ENCODE measurements around the gene SNIP1. TPM values are rescaled to one million over a fixed set of nuclear protein-coding genes. Genes with fewer than 3 reads are reported as not detected.

The SNIP1 gene
- total and polyA plus RNA-seq, 10 of the 15 experiments (the other 5 are each of a cell fraction or from before 2014, with no cell fraction given) = 2.7 to 22.4 (median 10.1) TPM

- TF ChIP-seq BCL3 (IDR thresholded peaks at IDR 0.05; ENCODE audit: borderline replicate concordance, insufficient read depth, low read depth, low read length, poor library complexity, severe bottlenecking) = no peak
These were observed 58.2 kb downstream of the SNIP1 start (continued) for GRCh38 chr1:37495875-37496274.

GRCh38 chr1:37493336-37494098 is 60.6 kb downstream of the SNIP1 start:
- Histone ChIP-seq H3K4me2 (ENCODE audit: control insufficient read depth, insufficient read depth) (no peak overlapping the region), H3K36me3 (ENCODE audit: control insufficient read depth in 2 of 2, insufficient read depth in 2 of 2, low read length in 1 of 2) (peaks cover 4 to 10% of the 10 kb centered on the region in 2 experiments; a peak in 3 of 4 replicates), H3K27me3 (replicated peaks in 1 of 2; ENCODE audit: control insufficient read depth in 2 of 2, insufficient read depth in 2 of 2, low read length in 1 of 2) (no peaks in the 10 kb centered on the region), H3K4me3 (no peak overlapping the region), H4K20me1 (ENCODE audit: control insufficient read depth, insufficient read depth) (no peaks in the 10 kb centered on the region), H3K9me3 (replicated peaks; ENCODE audit: control insufficient read depth, insufficient read depth, low read length) (no peaks in the 10 kb centered on the region), H3K4me1 (ENCODE audit: control insufficient read depth, insufficient read depth, low read length) (no peaks in the 10 kb centered on the region), H3K27ac (ENCODE audit: control insufficient read depth, insufficient read depth) (no peak overlapping the region), H2AFZ (ENCODE audit: control insufficient read depth, low read depth, low read length) (no peak overlapping the region), H3K9ac (ENCODE audit: control insufficient read depth, insufficient read depth, low read length) (no peak overlapping the region), H3K79me2 (ENCODE audit: control insufficient read depth, insufficient read depth, low read length) (no peaks in the 10 kb centered on the region)
- intact Hi-C loops (cut with micrococcal nuclease; ENCODE audit: unreplicated experiment) = no loop called here
- FAIRE-seq (peak; percentile 13), ATAC-seq (no peak), DNase-seq (ENCODE audit: low read depth, low spot score) (no peak)
- TSS peak; percentile 37 for BruUV-seq (replicated peaks)
- ChIA-PET POLR2A (interaction anchor here (1.3 kb wide), 1 partner anchor 18 kb away, joined by 3 read pairs; no protein-coding TSS in a partner anchor), SMC1A (ENCODE audit: uncharacterized antibody, unreplicated experiment) (no interaction called here), RAD21 (ENCODE audit: unreplicated experiment) (no interaction called here), CTCF (interaction anchor here (0.7 to 1.5 kb wide), 3 partner anchors 35 to 189 kb away, joined by 3 to 4 read pairs (median 3); no protein-coding TSS in a partner anchor)
- 80% methylated on average over 2 of the region's 2 CpGs for WGBS (ENCODE audit: insufficient coverage, insufficient replicate concordance, low lambda C conversion rate, missing lambda C conversion rate)
- in situ Hi-C loops (cut with MboI) = loop anchor here (5.0 kb wide), 1 partner anchor 36 kb away; no protein-coding TSS in a partner anchor
- no peak for TF ChIP-seq E2F4 (IDR thresholded peaks at IDR 0.05; ENCODE audit: low read depth, low read length)
- TF ChIP-seq SKIL (IDR thresholded peaks at IDR 0.05; ENCODE audit: low read depth, poor library complexity, severe bottlenecking) = no peak
- no peak for TF ChIP-seq CUX1 (IDR thresholded peaks at IDR 0.05; ENCODE audit: insufficient replicate concordance, low read depth, low read length)
- no peak for TF ChIP-seq STAT3 (IDR thresholded peaks at IDR 0.05; ENCODE audit: low read depth, low read length)
